ENCODE results near the gene RAB6A.
A peak's percentile ranks its signal among the peaks of the same experiment; 100 is the strongest.

RAB6A gene

DNA sequence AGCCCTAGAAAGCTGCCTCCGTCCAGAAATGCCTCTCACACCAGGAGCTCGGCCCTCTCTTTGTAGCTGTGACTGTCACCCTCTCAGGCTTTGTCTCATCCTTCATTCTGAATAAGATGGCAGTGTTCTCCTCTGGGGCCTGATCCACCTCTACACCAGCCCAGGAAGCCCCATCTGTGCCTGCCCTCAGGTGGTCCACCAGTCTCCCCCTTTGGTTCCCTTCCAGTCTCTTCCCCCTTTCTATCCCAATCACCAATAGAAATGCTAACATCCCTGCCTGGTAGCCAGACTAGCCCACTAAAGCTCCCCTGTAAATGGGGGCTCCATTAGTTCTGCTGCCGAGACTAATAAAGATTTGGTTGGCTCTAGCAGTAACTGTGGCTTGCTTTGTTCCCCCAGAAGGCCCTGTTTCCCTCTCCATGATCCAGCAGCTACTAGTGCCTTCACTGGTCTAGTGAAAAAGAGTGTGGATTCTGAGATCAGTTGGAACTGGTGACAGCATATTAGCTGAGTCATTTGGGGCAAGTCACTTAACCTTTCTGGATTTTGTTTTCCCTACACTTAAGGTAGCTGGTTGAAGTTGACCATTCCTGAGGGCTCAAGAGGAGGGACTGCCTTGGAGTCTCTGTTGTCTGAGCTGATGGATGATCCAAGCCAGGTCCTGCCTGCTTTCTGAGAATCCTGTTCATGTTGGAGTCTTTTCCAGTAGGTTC is 98.3 kb downstream of the RAB6A start:
- Mint-ChIP-seq H3K4me3 (peak overlapping the region in 1 of 3 experiments; percentile 25), H3K27ac (no peak overlapping the region), H3K36me3 (ENCODE audit: low read depth) (no peaks in the 10 kb centered on the region), H3K9me3 (no peaks in the 10 kb centered on the region), H3K27me3 (ENCODE audit: low read depth) (peaks cover 14% of the 10 kb centered on the region), H3K4me1 (peaks cover 22% of the 10 kb centered on the region)
- TF ChIP-seq, protein P1, sequence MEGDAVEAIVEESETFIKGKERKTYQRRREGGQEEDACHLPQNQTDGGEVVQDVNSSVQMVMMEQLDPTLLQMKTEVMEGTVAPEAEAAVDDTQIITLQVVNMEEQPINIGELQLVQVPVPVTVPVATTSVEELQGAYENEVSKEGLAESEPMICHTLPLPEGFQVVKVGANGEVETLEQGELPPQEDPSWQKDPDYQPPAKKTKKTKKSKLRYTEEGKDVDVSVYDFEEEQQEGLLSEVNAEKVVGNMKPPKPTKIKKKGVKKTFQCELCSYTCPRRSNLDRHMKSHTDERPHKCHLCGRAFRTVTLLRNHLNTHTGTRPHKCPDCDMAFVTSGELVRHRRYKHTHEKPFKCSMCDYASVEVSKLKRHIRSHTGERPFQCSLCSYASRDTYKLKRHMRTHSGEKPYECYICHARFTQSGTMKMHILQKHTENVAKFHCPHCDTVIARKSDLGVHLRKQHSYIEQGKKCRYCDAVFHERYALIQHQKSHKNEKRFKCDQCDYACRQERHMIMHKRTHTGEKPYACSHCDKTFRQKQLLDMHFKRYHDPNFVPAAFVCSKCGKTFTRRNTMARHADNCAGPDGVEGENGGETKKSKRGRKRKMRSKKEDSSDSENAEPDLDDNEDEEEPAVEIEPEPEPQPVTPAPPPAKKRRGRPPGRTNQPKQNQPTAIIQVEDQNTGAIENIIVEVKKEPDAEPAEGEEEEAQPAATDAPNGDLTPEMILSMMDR (IDR thresholded peaks at IDR 0.05; ENCODE audit: unreplicated experiment in 3 of 3), result no peak

DNA sequence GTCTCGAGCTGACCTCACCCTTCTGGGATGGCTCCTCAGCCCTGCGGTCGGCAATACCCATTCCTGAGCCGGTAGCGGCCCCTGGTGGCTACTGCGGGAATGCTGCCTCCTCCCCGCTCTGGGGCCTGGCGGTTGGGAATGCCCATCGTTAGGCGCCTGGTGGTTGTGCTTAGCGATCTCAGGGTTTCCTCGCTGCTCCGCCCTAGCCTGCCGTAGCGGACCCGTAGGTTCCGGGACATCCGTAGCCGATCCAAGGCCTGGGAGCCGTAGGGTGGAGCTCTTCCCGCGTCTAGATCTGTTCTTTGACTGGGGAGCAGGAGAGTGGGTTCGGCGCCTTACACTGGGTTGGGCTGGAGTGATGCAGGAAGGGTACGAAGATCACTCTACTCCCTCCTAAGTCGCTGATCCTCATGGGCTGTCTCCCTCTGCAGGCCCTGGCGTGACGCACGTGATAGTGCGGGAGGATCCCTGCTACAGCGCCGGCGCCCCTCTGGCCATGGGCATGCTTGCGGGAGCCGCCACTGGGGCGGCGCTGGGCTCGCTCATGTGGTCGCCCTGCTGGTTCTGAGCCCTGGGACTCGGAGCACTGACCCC is 99.7 kb downstream of the RAB6A start:
- Mint-ChIP-seq H3K27ac (peak overlapping the region in 1 of 3 experiments; percentile 18), H3K9me3 (no peaks in the 10 kb centered on the region), H3K36me3 (ENCODE audit: low read depth) (no peaks in the 10 kb centered on the region), H3K4me3 (peak overlapping the region; percentile 78 to 86 (median 81)), H3K27me3 (ENCODE audit: low read depth) (peaks cover 14% of the 10 kb centered on the region), H3K4me1 (peaks cover 18% of the 10 kb centered on the region)
- TF ChIP-seq, protein P1 (IDR thresholded peaks at IDR 0.05; ENCODE audit: unreplicated experiment in 3 of 3), result peak; percentile 93 to 99 (median 93)

DNA sequence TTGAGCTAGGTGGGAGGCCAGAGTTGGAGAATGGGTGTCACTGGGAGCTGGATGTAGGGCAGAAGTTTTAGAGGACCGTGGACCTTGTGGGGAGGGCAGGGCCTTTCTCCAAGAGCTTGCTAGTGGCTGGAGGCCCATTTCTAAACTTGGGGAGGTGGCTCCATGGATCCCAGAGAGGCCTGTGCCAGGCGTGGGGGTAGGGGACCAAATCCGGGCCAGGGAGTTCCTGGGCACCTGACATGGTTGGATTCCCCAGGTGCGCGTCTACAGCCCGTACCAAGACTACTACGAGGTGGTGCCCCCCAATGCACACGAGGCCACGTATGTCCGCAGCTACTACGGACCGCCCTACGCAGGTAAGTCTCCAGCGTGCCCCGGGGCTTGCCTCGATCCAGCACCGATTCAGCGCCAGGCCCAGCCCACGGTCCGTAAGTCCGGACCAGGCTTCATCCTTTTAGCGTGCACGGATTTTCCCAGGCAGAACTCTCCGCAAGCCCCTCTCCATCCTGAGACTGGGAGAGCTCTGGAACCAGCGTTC is 100.3 kb downstream of the RAB6A start:
- TF ChIP-seq, protein P1 (IDR thresholded peaks at IDR 0.05; ENCODE audit: unreplicated experiment in 3 of 3), result no peak
- peaks cover 14% of the 10 kb centered on the region for H3K27me3 Mint-ChIP-seq (ENCODE audit: low read depth)
- no peak overlapping the region for H3K27ac Mint-ChIP-seq
- H3K4me1 Mint-ChIP-seq, result peaks cover 18% of the 10 kb centered on the region
- H3K4me3 Mint-ChIP-seq, result peak overlapping the region; percentile 24 to 81 (median 78)
- no peaks in the 10 kb centered on the region for H3K36me3 Mint-ChIP-seq (ENCODE audit: low read depth)
- H3K9me3 Mint-ChIP-seq, result no peaks in the 10 kb centered on the region

DNA sequence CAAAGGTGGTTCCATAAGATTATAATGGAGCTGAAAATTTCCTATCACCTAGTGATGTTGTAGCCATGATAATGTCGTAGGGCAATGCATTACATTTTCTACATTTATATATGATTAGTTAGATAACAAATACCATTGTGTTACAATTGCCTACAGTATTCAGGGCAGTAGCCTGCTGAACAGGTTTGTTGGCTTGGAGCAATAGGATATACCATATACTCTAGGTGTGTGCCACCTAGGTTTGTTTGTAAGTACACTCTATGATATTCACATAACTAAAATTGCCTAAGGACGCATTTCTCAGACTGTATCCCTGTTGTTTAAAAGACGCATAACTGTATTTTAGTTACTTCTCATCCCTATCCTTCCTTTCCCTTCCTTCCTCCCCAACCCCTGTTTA is 100.9 kb downstream of the RAB6A start:
- no peaks in the 10 kb centered on the region for H3K36me3 Mint-ChIP-seq (ENCODE audit: low read depth)
- no peaks in the 10 kb centered on the region for H3K9me3 Mint-ChIP-seq
- TF ChIP-seq, protein P1 (IDR thresholded peaks at IDR 0.05; ENCODE audit: unreplicated experiment in 3 of 3), result no peak
- peak overlapping the region in 1 of 3 experiments; percentile 7 for H3K4me3 Mint-ChIP-seq
- H3K4me1 Mint-ChIP-seq, result peaks cover 12% of the 10 kb centered on the region
- H3K27ac Mint-ChIP-seq, result no peak overlapping the region
- H3K27me3 Mint-ChIP-seq (ENCODE audit: low read depth), result peaks cover 14% of the 10 kb centered on the region

DNA sequence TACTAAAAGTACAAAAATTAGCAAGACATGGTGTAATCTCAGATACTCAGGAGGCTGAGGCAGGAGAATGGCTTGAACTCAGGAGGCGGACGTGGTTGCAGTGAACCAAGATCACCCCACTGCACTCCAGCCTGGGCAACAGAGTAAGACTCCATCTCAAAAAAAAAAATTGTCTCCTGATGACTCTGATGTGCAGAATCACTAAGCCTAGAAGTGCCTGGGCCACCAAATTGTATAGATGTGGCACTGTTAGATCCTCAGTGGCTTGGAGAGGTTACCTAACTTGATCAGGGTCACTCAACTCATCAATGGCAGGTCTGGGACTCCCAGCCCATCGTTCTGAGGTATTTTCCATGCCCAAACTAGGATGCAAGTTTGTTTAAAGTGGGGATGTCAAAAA is 103.9 kb downstream of the RAB6A start:
- TF ChIP-seq, protein P1 (IDR thresholded peaks at IDR 0.05; ENCODE audit: unreplicated experiment in 3 of 3), result no peak
- Mint-ChIP-seq H3K4me1 (no peaks in the 10 kb centered on the region), H3K4me3 (no peak overlapping the region), H3K27ac (no peak overlapping the region), H3K9me3 (no peaks in the 10 kb centered on the region), H3K36me3 (ENCODE audit: low read depth) (no peaks in the 10 kb centered on the region), H3K27me3 (ENCODE audit: low read depth) (peaks cover 20% of the 10 kb centered on the region)
